ENCODE results near the gene FGF4. TPM values are rescaled to one million over a fixed set of nuclear protein-coding genes. Genes with fewer than 3 reads are reported as not detected.

FGF4 gene
- total RNA-seq, 1 experiment from 2014 or later: not detected

DNA sequence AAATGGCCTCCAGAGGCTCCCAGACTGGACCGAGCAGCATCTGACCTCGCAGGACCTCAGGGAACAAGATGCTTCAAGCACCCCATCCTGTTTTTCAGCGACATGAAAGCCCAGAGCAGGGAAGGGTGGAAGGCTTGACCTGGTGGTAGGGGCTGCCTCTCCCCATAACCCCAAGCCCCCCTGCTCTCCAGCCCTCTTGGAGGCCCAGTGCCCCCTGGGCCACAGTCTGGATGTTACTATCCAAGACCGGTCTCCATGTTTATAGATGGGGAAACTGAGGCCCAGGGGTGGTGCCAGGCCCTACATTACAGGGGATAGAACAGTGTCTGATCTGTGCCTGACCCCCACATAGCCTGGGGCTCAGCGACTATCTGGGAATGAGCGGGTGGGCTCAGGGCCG, 37.1 kb upstream of the FGF4 start:
- no TSS peak for BruUV-seq (replicated peaks)
- no peak for DNase-seq (ENCODE audit: low spot score)
- intact Hi-C loops (cut with micrococcal nuclease; ENCODE audit: unreplicated experiment): no loop called here

DNA sequence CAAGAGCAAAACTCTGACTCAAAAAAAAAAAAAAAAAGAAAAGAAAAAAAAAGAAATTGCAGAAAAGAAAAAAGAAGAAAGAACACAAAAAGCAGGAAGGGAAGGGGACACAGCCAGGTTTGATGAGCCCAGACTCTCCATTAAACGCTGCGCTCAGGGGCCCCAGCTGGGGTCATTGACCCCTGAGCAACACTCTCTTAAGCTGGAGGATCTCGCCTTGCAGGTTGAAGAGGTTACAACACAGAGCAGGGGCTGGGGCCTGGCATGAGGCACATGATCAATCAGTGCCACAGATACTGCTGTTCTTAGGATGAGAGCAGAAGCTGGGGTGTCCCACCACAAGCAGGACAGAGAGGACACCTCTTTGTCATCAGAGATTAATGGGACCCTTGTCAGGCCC, 36.3 kb upstream of the FGF4 start:
- CTCF ChIA-PET: interaction anchor here (0.7 kb wide), 1 partner anchor 10 kb away, joined by 4 read pairs; no protein-coding TSS in a partner anchor
- no peak for TF ChIP-seq EZH2 (IDR thresholded peaks at IDR 0.05; ENCODE audit: borderline replicate concordance, low read depth, low read length, poor library complexity, severe bottlenecking)
- TF ChIP-seq, protein P1, sequence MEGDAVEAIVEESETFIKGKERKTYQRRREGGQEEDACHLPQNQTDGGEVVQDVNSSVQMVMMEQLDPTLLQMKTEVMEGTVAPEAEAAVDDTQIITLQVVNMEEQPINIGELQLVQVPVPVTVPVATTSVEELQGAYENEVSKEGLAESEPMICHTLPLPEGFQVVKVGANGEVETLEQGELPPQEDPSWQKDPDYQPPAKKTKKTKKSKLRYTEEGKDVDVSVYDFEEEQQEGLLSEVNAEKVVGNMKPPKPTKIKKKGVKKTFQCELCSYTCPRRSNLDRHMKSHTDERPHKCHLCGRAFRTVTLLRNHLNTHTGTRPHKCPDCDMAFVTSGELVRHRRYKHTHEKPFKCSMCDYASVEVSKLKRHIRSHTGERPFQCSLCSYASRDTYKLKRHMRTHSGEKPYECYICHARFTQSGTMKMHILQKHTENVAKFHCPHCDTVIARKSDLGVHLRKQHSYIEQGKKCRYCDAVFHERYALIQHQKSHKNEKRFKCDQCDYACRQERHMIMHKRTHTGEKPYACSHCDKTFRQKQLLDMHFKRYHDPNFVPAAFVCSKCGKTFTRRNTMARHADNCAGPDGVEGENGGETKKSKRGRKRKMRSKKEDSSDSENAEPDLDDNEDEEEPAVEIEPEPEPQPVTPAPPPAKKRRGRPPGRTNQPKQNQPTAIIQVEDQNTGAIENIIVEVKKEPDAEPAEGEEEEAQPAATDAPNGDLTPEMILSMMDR (conservative IDR thresholded peaks at IDR 0.05; ENCODE audit: low read depth, low read length): no peak
- BruUV-seq (replicated peaks): no TSS peak
- POLR2A ChIA-PET (ENCODE audit: low non-redundant PET): no interaction called here
- Histone ChIP-seq H3K27me3 (replicated peaks; ENCODE audit: insufficient read depth, low read depth, low read length, poor library complexity) (peaks cover 22% of the 10 kb centered on the region), H3K36me3 (ENCODE audit: insufficient read depth, low read length, poor library complexity, severe bottlenecking) (no peaks in the 10 kb centered on the region), H3K9me3 (ENCODE audit: low read depth, low read length, poor library complexity, severe bottlenecking) (no peaks in the 10 kb centered on the region), H3K4me1 (ENCODE audit: insufficient read depth, low read length, poor library complexity, severe bottlenecking) (no peaks in the 10 kb centered on the region), H3K27ac (ENCODE audit: low read depth, low read length, poor library complexity, severe bottlenecking) (no peak overlapping the region), H3K4me3 (ENCODE audit: low read depth, low read length, poor library complexity, severe bottlenecking) (no peak overlapping the region)
- intact Hi-C loops (cut with micrococcal nuclease; ENCODE audit: unreplicated experiment): no loop called here
- DNase-seq (ENCODE audit: low spot score): no peak

More for the DNA sequence above, 37.1 kb upstream of the FGF4 start:
- no peak overlapping the region for H3K4me3 ChIP-seq (ENCODE audit: low read depth, low read length, poor library complexity, severe bottlenecking)
- no peaks in the 10 kb centered on the region for H3K9me3 ChIP-seq (ENCODE audit: low read depth, low read length, poor library complexity, severe bottlenecking)
- CTCF ChIA-PET: no interaction called here
- no peaks in the 10 kb centered on the region for H3K36me3 ChIP-seq (ENCODE audit: insufficient read depth, low read length, poor library complexity, severe bottlenecking)
- POLR2A ChIA-PET (ENCODE audit: low non-redundant PET): no interaction called here
- H3K27ac ChIP-seq (ENCODE audit: low read depth, low read length, poor library complexity, severe bottlenecking): no peak overlapping the region
- peaks cover 30% of the 10 kb centered on the region for H3K27me3 ChIP-seq (replicated peaks; ENCODE audit: insufficient read depth, low read depth, low read length, poor library complexity)
- no peaks in the 10 kb centered on the region for H3K4me1 ChIP-seq (ENCODE audit: insufficient read depth, low read length, poor library complexity, severe bottlenecking)
- TF ChIP-seq, protein P1 (conservative IDR thresholded peaks at IDR 0.05; ENCODE audit: low read depth, low read length): no peak

DNA sequence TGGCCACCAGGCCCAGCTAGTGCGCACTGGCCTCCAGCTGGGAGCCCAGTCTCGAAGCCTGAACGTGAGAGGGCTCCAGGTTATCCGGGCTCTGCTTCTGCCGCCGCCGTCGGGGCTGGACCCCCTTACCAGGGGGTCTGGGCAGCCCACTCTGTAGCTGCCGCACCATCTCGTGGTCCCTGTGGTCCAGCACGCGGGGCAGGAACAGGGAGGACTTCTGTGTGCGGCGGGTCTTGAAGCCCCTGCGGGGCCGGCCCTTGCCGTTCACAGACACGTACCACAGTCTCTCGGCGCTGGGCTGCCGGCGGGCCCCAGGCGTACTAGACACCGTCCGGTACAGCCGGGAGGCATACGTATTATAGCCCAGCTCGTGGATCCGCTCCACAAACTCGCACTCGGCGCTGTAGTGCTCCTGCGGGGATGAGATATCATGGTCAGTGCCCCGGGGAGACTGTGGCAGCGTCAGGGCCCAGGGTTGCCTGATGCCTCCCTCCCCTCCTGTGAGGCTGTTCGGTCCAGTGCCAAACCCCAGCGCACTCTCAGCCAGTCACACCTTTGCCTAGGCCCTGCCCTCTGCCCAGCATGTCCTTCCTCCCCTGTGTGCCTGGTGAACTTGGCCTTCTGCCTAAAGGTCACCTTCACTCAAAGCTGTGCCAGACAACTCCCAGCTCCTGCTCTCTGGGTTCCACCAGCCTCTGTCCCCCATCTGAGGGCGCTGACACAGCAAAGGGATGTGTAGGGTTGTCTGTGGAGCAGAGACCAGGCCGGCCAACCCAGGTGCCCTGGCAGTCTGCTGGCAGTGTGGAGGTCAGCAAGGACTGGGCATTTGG, 35.4 kb upstream of the FGF4 start:
- TF ChIP-seq EZH2 (IDR thresholded peaks at IDR 0.05; ENCODE audit: borderline replicate concordance, low read depth, low read length, poor library complexity, severe bottlenecking): no peak
- TF ChIP-seq, protein P1 (conservative IDR thresholded peaks at IDR 0.05; ENCODE audit: low read depth, low read length): no peak
- no peak for DNase-seq (ENCODE audit: low spot score)
- Histone ChIP-seq H3K4me3 (ENCODE audit: low read depth, low read length, poor library complexity, severe bottlenecking) (no peak overlapping the region), H3K4me1 (ENCODE audit: insufficient read depth, low read length, poor library complexity, severe bottlenecking) (no peaks in the 10 kb centered on the region), H3K27me3 (replicated peaks; ENCODE audit: insufficient read depth, low read depth, low read length, poor library complexity) (peaks cover 13% of the 10 kb centered on the region), H3K9me3 (ENCODE audit: low read depth, low read length, poor library complexity, severe bottlenecking) (no peaks in the 10 kb centered on the region), H3K36me3 (ENCODE audit: insufficient read depth, low read length, poor library complexity, severe bottlenecking) (no peaks in the 10 kb centered on the region), H3K27ac (ENCODE audit: low read depth, low read length, poor library complexity, severe bottlenecking) (no peak overlapping the region)
- BruUV-seq (replicated peaks): no TSS peak
- intact Hi-C loops (cut with micrococcal nuclease; ENCODE audit: unreplicated experiment): no loop called here
- CTCF ChIA-PET: no interaction called here
- POLR2A ChIA-PET (ENCODE audit: low non-redundant PET): no interaction called here
